ENCODE results near the gene CADPS2.

Gene CADPS2

GRCh38 chr7:122766593-122766992, 119.7 kb downstream of the CADPS2 start:
- TF ChIP-seq, protein P1, sequence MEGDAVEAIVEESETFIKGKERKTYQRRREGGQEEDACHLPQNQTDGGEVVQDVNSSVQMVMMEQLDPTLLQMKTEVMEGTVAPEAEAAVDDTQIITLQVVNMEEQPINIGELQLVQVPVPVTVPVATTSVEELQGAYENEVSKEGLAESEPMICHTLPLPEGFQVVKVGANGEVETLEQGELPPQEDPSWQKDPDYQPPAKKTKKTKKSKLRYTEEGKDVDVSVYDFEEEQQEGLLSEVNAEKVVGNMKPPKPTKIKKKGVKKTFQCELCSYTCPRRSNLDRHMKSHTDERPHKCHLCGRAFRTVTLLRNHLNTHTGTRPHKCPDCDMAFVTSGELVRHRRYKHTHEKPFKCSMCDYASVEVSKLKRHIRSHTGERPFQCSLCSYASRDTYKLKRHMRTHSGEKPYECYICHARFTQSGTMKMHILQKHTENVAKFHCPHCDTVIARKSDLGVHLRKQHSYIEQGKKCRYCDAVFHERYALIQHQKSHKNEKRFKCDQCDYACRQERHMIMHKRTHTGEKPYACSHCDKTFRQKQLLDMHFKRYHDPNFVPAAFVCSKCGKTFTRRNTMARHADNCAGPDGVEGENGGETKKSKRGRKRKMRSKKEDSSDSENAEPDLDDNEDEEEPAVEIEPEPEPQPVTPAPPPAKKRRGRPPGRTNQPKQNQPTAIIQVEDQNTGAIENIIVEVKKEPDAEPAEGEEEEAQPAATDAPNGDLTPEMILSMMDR (IDR thresholded peaks at IDR 0.05), result no peak

- TF ChIP-seq, protein P1 (IDR thresholded peaks at IDR 0.05), result no peak
Observed at GRCh38 chr7:122764902-122765301, 121.4 kb downstream of the CADPS2 start.

DNA sequence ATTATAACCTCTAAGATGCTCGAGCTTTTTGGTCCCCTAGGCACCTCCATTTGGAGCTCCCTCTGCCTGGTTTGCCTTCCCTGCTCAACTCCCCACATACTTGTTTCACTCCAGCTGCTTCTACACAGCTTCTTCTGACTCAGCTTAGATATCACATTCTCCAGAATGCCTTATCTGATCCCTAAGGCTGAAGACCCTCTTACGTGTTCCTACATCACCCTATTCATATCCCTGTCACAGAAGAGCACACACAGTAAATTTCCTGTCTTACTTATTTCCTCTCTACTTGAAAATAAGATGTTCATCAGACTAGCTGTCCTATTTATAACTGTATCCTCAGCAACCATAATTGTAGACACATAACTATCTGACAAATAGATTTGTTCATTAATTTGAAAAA, 122.2 kb downstream of the CADPS2 start:
- TF ChIP-seq, protein P1 (IDR thresholded peaks at IDR 0.05), result no peak

DNA sequence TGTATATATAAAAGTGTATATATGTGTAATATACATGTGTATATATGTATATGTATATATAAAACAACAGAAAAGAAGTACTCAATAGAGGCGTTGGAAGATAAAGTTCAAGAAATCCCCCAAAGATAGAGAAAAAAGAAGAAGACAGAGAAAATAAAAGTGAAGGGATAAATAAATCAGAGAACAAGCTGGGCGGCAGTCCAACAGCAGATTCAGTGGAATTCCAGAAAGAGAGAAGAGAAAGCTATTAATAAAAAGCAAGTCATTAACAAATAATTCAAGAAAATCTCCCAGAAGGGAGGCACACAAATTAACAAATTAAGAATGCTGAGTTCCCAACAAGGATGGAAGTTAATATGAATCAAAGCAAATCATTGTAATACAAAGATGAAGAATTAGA, 124.2 kb downstream of the CADPS2 start:
- TF ChIP-seq, protein P1 (IDR thresholded peaks at IDR 0.05), result no peak

GRCh38 chr7:122758501-122758900, 127.8 kb downstream of the CADPS2 start:
- TF ChIP-seq, protein P1 (IDR thresholded peaks at IDR 0.05), result no peak

DNA sequence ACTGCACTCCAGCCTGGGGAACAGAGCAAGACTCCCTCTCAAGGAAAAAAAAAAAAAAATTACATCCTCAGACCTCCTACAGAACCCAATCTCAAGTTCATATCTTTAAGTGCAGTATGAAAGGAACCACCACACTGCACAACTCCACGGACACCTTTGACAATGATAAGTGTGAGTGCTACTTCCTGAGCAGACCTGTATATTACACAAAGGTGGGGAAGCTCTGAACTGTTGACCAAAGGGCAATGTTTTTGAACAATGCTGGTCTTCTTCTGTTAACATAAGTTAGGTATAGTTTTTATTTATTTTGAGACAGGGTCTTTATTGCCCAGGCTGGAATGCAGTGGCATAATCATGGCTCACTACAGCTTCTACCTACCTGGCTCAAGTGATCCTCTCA, 129.4 kb downstream of the CADPS2 start:
- TF ChIP-seq, protein P1 (IDR thresholded peaks at IDR 0.05), result no peak

- TF ChIP-seq, protein P1 (IDR thresholded peaks at IDR 0.05), result no peak
Observed at GRCh38 chr7:122755696-122756095, 130.6 kb downstream of the CADPS2 start.

DNA sequence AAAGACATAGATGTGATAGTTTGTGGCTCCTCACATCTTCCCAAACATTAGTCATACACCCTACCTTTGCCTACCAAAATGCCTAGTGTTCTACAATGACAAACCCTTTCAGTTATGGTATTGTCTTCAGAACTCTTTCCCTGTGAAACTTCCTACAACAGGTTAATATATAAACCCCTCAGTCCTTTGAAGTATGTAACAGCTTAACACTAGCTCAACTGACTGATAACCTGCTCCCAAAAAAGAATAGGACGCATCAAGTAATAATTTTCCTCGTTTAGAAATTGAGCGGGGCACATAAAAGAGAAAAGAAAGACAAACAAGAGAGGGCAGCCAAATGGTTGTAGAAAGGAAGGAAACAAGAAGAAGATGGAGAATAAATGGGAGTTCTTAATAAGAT, 133.7 kb downstream of the CADPS2 start:
- TF ChIP-seq, protein P1 (IDR thresholded peaks at IDR 0.05), result no peak
